GM19023 (cell line): ENCODE data around the gene RENBP.
A peak's percentile ranks its signal among the peaks of the same experiment; 100 is the strongest.

Source experiments
- ATAC-seq: cut with Tn5 transposase; IDR thresholded peaks from one replicate; pipeline ENCODE4 v1.9.1; 2021; ENCODE audit warnings: mild to moderate bottlenecking, moderate library complexity; ENCODE audit not compliant: unreplicated experiment

Gene RENBP

DNA sequence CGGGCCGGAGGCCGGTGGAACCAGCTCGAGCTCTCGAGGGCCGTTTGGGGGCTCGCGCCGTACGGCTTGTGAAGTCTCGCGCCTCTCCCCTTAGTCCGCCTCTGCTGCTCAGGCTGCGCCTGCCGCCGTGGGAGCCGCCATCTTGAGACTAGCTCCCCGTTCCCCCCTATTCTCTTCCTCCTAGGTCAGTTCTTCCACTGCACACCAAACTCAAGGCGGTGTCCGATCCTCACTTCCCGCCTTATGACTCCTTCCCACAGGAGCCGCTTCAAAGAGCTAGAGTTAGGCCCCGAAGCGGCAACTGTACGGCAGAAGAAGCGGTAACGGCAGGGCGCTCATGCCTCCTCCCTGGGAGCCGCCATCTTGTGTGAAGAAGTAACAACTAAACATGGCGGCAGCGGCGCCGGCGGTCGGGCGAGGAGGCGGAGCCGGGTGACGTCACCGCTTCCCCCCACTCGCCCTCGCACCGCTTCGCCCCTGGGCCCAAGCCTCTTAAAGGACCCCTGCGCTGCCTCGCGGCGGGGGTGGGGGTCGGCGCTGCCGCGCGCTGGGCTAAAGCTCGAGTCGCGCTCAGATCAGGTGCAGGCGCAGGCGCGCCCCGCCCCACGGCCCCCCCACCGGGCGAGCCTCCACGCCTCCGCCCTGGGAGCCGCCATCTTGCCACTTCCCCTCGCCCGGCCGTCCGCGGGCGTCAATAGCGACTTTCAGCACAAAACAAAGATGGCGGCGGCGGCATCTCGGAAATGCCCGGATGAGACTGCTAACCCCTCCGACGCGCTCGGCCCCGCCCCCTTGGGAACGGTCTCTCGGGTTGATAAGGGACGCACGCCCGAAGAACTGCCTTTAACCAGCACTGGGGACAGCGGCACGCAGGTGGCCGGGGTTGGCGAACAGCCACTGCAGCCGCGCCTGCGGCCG, 27.3 kb upstream of the RENBP start, which contains the start of gene HCFC1:
TSS of gene HCFC1 (minus strand) at position 369 of the 918 bp plus-strand sequence. CDS start 978 bp downstream, outside the sequence.
- peak; percentile 43 for ATAC-seq

- ATAC-seq, result peak; percentile 47
These were observed 26.6 kb upstream of the RENBP start for GRCh38 chrX:153971124-153971449.

DNA sequence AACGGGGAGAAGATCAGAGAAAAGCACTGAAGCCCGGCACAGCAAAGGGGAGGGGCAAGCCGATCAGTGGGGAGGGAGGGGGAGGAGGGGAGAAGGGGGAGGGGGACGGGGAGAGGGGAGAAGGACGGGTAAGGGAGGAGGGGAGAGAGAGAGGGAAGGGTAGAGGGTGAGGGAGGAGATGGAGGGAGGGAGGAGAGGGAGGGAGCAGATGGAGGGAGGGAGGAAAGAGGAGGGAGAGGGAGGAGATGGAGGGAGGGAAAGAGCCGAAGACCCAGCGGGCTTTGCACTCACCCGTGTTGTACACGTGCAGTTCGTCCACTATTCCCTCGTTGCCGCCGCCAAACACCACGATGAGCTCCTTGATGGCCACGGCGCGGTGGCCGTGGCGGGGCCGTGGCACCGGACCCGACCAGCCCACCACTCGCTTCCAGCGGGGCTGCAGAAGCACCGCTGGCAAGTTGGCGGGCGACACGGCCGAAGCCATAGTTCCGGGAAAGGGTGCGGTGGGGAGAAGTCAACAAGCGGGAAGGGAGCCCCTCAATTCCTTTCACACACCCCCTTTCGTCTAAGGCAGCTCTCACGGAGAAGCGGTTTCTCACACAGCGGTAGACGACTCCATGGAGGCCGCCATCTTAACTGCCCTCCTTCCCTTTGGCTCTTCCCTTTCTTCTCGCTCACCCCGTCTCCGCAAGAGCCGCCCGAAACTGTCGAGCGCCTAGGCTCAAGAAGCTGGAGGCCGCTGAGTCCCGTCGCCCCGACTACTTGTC, 26.1 kb upstream of the RENBP start:
- peak; percentile 7 for ATAC-seq

DNA sequence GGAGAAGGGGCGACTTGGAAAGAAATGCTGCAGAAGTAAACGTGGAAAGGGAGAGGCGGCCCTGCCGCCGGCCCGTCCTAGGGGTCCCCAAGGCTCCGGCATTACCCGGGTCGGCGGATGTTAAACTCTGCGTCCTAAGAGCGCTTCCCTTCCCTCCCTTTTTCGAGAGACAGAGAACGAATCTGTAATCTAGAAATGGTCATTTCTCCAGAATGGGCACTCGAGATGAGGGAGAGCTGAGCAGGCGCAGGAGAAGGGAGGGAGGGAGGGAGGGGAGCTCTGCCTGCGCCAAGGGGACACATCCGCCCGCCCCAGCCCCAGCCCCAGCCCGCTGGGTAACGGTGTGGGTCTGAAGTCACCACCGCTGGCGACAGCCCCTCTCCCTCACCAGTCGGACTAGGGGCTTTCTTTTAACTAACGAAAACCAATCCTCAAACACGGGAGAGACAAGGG, 25.5 kb upstream of the RENBP start:
- no peak for ATAC-seq

GRCh38 chrX:153969125-153969903, 24.9 kb upstream of the RENBP start:
- no peak for ATAC-seq

DNA sequence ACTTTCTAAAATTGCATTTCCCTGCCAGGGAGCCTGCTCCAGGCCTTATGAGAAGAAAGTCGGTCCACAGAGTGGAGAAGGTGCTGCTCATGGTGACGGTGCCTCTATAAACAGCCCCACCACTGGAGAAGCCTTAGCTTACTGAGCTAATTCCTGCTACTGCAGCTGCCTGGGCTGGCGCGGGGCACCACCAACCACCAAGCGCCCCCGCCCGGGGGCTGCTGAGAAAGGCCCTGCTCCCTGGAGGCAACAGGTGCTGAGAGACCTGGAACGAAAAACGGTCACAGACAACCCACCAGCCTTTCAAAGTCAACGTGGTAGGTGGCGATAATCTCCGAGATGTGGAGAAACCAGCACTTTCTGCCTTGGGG, 24.3 kb upstream of the RENBP start:
- no peak for ATAC-seq

- ATAC-seq, result no peak
These were observed 23.8 kb upstream of the RENBP start for GRCh38 chrX:153968255-153968654.

DNA sequence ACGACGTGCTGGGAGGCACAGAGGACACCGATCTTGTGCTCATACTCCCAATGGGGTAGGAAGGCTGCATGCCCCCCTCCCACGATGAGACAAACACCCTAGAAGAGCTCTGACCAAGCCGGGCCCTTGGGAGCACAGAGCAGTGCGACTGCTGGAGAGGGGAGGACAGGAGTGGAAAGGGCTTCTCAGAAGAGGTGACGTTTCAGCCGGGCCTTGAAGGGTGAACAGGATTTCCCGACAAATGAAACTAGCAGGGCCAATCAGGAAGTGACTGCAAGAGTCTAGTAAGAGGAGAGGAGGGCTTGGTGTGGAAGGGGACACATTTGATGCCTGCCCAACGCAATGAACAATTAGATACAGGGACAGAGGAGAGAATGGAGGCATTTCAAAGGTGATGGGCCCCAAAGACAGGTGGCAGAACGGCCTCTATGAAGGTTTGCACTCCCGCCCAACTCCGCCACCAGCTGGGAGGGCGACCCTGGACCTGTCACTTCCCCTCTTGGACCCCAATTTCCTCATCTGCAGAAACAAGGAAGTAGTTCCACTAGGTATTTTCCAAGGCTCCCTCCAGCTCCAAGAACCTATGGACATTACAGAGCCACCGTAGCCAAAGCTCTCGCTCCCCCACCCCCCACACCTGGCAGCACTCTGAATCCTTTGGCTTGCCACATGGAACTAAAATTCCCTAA, 23.2 kb upstream of the RENBP start:
- no peak for ATAC-seq

DNA sequence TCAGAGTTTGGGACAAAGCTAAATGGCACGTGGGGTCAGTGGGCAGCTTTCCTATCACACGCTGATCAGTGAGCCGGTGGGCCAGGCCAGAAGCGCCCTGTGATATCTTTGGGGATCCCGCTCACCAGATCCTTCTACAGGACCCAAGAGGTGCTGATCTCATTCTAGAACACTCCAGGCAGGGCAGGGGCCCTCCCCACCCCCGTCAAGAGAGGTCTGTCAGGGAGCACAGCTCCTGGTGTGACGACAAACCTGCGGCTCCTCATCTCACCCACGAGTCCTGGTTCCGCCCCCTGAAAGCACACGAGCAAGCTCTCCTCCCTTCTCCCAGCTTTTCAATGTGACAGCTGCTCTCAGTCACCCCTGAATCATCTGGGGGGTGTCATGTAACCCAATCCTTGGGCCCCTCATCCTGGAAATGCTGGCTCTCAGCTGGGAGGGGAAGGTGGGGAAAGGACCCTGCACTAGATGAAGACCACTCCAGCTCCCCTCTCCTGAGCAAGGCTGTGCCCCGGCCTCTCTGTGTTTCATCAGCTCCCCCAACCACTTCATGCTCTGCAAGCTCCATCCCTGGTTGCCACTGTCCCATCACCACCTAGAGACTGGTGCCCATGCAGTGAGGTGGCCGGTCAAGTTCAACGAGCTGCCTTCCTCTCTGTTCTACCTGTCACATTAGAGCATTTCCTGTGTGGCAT, 22.5 kb upstream of the RENBP start:
- no peak for ATAC-seq

DNA sequence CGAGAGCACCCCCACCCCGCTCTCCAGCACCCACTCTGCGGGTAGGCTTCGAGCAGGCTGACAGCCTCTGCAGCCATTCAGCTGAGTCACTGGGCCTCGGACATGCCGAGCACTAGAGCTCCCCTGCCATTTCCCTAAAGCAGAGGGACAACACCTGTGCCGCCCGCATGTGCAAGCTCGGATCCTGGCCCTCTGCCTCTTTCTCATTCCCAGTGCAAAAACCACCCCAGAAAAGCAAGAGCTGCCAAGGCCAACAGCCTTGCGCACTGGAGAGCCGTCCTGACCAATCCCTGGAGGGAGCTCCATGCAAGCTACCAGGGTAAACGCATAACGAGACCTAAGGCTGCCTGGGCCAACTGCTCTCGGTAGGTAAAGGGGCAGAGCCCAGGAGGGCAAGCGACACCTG, 21.8 kb upstream of the RENBP start:
- ATAC-seq, result no peak

DNA sequence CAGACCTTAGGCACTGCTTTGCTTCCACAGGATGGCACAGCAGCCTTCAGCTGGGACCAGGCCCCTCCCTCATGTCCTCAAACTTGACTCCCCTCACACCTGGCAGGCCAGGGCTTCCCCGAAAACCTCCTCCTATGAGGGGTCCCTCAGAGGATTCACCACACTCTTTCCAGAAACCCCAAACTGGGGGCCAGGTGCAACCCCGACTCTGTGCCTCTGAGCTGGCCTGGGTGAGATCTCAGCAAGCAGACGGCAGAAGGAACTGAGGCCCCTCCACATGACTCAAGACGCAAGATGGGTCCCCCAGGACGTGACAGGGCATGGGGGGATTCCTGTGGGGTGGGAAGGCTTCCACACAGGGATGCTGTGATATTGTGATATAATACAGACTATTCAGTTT, 21.0 kb upstream of the RENBP start:
- ATAC-seq, result no peak

- no peak for ATAC-seq
These were observed 19.7 kb upstream of the RENBP start for GRCh38 chrX:153964105-153964504.

- no peak for ATAC-seq
These were observed 19.1 kb upstream of the RENBP start for GRCh38 chrX:153963546-153963945.

GRCh38 chrX:153961292-153961691, 16.8 kb upstream of the RENBP start:
- ATAC-seq, result no peak

DNA sequence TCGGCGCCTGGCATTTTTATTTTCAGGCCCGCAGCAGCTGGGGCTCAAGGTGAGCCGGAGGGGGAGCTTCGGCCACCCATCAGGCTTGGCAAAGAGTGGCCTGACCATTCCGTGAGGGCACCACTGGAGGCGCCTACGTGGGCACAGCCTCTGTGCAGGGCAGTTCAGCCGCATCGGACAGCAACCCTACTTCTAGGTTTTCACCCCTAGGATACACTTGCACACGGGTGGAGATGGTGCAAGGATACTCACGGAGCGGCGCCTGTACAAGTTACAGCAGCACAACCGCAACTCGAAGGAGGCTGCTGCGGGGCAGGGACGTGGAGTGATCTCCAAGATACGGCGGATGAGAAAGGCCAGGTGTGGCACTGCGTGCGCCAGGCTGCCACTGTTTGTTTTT, 16.3 kb upstream of the RENBP start:
- no peak for ATAC-seq

DNA sequence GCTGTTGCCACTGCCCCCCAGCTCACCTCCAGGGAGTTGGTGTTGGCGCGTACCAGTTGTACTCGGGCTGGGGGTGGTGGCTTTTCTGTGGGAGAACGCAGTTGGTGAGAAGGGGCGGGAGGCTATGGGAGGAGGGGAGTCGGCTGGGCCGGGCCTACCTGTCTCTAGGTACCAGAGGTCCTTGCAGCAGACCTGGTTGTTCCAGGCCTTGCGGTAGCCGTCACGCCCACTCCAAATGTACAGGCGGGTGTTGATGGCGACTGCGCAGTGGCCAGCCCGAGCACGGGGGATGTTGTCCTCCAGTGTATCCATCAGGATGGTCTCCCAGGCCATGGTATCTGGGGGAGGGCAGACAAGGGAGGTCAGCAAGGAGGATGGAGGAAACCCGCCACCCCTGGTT, 15.6 kb upstream of the RENBP start:
- ATAC-seq, result no peak

- no peak for ATAC-seq
These were observed 15.2 kb upstream of the RENBP start for GRCh38 chrX:153959649-153960048.

DNA sequence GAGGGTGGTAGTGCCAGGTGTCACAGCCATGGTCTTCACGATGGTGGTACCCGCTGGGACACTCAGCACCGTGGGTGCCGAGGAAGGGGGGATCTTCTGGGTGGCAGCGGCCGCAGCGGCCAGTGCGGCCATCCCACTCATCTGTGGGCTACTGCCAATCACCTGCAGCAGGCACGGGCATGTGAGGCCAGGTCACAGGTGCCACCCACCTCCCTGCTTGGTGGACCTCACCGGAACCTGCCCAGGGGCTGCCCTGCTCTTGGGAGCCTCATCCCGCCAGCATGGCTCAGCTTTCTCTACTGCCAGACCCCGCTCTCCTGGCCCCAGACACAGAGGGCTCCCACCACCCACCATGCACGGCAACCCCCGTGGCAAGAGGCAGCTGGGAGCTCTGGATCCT, 14.2 kb upstream of the RENBP start:
- ATAC-seq, result no peak

DNA sequence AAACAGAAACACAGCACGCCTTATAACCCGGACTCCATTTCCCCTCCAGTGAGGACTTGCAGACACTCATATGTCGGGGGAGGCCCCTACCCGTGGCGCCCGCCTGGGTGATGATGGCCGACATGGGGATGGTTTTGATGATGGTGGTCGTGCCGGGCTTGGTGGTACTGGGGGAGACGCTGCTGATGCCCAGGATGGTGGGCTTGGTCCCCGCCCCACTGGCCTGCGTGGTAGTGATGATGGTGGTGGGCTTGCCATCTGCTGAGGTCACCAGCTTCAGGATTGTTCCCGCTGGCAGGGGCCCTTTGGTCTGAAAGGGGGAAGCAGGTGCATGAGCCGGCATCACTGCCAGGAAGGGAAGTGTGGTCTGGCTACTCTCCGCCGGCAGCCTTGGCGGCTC, 12.8 kb upstream of the RENBP start:
- ATAC-seq, result no peak
